Liver (tissue), 3 donors: ENCODE measurements around the gene PPM1K.

Source experiments
- CTCF ChIP-seq: fragments of 150-350 bp; IDR thresholded peaks from 2 replicates; pipeline ENCODE4 v1.5.1; 2017; ENCODE audit warnings: improper control_type of control experiment, low read depth, low read length; ENCODE audit not compliant: missing input control
- FOXA1 ChIP-seq: IDR thresholded peaks from 2 replicates; pipeline ENCODE4 v1.6.1; 2016; ENCODE audit warnings: antibody characterized with exemption
- FOXA2 ChIP-seq: IDR thresholded peaks from 2 replicates; pipeline ENCODE4 v1.6.1; 2016; ENCODE audit warnings: antibody characterized with exemption
- RAD21 ChIP-seq, 2 donors: IDR thresholded peaks; 2 replicates each; pipeline ENCODE4 v1.6.1; 2016; ENCODE audit warnings: antibody characterized with exemption in 2 of 2, mild to moderate bottlenecking in 2 of 2
- REST ChIP-seq: IDR thresholded peaks from 2 replicates; pipeline ENCODE4 v1.6.1; 2016; ENCODE audit warnings: antibody characterized with exemption, mild to moderate bottlenecking
- donor health status: healthy.
- donor health status: healthy.

- TF ChIP-seq FOXA2 (no peak), CTCF (no peak), FOXA1 (no peak), RAD21 (IDR thresholded peaks at IDR 0.05) (no peak), REST (no peak)
Measured at GRCh38 chr4:88230461-88230891, 53.9 kb downstream of the PPM1K start.
